NCI-H2196 (cell line): ENCODE results near the gene PAQR5.
"Not testable (repeated sequence)": the region's sequence is repeated elsewhere in the genome, so short reads cannot be mapped to it uniquely, and the experiment has no call there.

Source experiments
- DNase-seq: peaks from one replicate; lab custom pipeline; 2025; ENCODE audit not compliant: unreplicated experiment; lab: John Stamatoyannopoulos, UW

The PAQR5 gene

DNA sequence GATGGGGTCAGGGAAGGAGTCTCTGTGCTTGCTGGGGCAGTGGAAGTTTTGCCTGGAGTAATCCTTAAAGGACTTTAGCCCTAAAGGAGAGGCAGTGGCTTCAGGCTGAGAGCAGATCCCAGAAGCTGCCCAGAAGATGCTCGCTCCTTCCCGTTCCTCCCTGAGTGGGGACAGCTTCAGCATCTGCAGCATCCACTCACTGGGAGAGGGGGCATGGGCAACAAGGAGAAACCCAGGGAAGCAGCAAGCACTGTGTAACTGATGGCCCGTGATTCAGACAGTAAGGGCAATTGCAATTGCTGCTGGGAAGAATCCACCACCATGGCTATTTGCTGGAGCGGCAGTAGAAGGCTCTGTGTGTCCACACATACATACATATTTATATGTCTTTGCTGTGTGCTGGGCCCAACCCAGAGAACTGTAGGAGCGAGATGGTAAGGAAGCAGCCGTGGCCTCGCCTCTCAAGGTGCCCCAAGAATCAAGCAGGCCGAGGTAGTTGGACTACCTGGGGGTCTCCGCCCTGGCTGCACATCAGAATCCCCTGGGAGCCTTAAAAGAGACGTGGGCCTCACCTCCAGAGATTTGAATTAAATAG, 5.8 kb upstream of the PAQR5 start:
- no peak for DNase-seq

- no peak for DNase-seq
Observed at GRCh38 chr15:69293741-69294615, 4.7 kb upstream of the PAQR5 start.

DNA sequence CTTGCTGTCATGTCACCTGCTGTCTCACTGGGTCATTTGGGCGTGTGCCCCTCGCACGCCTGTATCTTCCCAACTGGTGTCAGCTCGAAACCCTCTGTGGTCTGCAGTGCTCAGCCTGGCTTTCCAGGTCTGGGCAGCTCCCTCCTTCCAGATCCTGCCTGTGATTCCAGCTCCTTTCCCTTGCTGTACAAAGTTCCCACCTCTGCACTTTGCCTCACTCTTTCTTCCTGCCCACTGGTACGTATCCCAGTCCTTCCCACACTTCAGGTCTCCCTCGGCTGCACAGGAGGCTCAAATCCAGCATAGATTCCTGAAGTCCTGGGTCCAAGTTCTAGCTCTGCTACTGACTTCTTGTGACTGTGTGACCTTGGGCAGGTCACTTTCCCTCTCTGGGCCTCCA, 2.1 kb upstream of the PAQR5 start:
- no peak for DNase-seq

DNA sequence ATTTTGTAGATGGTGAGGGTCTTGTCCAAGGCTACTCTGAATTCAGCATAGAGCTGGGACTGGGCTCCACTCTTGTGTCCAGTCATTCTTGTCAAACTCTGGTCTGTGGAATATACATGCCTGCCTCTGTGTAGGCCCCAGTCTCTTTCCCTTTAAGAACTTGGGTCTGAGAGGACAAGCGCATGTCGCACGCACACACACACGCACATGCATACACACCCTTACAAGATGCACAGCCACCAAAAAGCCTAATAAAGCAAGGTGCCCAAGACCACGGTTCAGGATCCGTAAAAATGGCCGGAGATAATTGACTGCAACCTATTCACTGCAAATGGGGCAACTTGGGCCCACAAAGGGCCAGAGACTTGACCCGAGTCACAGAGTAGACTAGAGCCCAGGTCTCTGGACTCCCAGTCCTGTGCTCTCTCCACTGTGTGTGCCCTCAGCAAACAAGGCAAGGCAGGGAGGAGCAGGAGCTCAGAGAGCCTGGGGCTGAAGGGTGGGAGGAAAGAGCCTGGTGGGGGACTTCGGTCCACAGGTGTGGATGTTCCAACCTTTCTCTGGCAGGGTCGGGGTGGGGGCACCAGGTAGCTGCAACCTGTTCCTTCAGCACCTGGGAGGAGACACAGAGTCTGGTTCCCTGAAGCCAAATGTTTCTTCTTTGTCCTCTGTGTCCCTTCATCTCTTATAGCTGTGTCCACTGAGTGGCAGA, 914 bp upstream of the PAQR5 start:
- DNase-seq, result no peak

DNA sequence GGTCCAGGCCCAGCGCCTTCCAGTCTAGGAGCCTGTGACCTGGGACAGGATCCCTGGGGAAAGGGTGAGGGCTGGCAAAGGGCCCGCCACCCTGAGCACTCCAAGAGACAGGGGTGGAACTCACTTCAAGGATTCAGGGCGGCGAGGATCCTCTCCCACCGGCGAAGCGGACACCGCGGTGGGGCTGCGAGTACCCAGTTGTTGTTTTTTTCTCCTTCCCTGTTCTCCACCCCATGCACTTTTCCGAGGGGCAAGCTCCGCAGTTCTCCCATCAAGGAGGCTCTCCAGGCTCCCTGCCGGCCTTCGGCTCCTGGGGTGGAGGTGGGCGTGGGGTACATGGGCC, 387 bp upstream of the PAQR5 start:
- no peak for DNase-seq

- DNase-seq, result no peak
Observed at GRCh38 chr15:69299451-69299886, 757 bp downstream of the PAQR5 start.

DNA sequence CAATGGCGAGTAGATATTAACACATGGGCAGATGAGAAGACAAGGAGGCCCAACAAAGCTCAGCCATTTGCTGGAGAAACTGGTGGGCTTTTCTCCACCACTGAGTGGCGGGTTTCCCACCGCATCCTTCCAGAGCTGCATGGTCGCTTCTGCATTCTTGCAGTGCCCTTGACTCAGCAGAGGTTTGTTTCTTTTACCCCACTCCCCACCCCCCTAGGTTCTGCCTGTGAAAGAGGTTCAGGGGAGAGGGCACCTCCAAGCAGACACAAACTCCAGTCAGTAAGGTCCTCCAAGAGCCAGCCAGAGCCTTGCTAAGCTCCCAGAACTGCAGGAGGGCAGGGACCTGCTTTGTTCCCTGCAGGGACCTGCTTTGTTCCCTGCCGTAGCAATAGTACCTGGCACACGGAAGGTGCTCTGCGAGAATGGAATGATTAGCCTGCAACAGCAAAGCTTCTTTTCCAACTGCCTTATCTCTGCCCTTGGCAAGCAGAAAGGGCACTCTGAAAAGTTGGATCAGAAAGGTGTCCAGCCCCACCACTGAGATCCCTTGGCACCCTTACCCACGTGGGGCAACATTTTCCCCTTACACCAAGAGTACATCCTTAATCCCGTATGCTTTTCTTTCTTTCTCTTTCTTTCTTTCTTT, 1.4 kb downstream of the PAQR5 start:
- DNase-seq, result no peak

DNA sequence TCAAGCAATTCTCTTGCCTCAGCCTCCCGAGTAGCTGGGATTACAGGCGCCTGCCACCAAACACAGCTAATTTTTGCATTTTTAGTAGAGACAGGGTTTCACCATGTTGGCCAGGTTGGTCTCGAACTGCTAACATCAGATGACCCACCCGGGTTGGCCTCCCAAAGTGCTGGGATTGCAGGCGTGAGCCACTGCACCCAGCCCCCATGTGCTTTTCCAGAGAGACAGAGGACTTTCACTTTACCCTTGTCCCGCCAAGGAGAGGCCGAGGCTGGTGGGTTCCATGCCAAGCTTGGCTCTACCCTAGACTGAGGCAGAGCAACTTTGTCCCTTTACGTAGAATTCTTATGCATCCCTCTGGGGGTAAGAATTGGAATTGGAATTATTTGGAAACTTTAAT, 2.4 kb downstream of the PAQR5 start:
- not testable (repeated sequence) for DNase-seq

DNA sequence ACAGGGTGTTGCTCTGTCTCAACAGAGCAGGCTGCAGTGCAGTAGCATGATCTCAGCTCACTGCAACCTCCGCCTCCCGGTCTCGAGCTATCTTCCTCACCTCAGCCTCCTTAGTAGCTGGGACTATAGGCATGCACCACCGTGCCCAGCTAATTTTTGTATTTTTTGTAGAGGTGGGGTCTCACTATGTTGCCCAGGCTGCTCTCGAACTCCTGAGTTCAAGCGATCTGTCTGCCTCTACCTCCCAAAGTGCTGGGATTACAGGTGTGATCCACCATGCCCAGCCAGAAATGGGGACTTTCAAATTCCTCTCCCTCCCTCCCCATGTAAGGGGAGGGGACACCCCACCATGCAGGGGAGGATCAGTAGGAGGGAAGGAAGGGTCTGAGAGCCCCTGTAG, 3.4 kb downstream of the PAQR5 start:
- DNase-seq, result not testable (repeated sequence)

GRCh38 chr15:69302929-69303328, 4.2 kb downstream of the PAQR5 start:
- no peak for DNase-seq

DNA sequence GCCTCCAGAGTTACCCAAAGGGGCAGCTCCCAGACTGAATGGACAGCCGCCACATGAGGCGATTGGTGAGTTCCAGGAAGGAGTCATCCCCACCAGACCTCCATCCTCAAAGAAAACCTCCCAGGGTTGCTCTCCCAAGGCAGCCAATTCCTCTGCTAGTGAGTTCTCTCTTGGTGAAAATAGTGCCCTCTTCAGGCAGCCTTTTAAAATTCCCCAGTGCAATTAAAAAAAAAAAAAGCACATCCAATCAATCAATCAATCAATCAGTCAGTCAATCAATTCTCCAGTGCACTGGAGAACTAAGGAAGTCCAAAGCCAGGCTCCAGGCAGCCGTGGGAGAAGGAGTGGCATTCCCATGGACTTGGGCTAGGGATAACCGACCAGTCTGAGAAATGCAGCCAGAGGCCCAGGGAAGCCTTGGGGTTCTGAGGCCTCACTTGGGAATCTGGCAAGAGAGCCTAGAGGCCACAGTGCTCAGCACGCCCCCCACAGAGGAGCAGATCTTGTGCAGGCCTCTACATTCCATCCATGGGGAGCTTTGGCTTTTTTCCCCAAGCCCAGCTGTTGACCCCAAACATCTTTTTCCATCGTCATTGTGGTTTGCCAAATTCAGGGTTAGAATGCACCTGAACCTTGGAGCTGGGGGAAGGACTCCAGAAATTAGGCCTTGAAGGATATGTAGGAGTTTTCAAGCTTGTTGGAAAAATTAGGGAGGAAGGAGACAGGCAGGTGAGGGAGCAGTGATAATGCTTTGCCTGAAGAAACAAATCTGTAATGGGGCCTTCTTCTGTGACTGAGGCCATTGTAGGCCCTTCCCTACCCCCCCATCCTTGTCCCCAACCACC, 4.8 kb downstream of the PAQR5 start:
- no peak for DNase-seq

DNA sequence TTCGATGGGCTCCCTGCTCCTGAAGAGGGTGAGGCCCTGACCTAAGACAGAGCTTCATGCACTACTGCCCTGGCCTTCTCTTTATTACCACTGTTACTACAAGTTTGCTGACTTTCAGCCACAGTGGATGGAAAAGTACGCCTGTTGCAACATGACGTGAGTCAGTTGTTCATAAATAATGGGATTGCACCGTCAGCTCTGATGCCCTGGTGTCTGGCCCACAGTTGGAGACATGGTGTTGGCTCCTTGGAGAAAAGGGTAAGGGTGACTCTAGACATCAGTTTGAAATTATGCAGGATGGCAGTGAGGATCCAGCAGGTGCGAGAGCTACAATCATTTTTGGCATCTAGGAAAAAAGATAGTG, 5.5 kb downstream of the PAQR5 start:
- DNase-seq, result no peak

GRCh38 chr15:69305204-69305931, 6.7 kb downstream of the PAQR5 start:
- DNase-seq, result no peak

DNA sequence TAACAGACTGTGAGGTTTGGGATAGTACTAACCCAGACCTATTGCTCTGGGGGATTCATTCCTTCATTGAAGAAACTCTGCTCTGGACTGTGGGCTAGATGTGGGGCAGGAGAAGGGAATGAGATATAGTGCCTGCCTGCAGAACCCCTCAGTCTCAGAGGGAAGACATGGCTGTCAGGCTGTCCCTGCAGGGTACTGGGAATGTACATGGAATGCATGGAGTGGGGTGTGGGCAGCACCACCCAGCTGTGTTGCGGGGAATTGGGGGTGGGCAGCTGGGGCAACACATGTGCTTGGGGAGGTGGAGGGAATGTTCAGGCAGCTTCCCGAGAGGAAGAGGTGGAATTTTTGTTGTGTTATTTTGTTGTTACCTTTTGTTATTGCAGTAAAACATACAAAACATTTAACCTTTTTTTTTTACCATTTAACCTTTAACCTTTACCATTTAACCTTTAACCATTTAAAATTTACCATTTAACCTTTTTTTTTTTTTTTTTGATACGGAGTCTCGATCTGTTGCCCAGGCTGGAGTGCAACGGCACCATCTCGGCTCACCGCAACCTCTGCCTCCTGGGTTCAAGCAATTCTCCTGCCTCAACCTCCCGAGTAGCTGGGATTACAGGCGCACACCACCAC, 7.3 kb downstream of the PAQR5 start:
- DNase-seq, result no peak

- no peak for DNase-seq
Observed at GRCh38 chr15:69307939-69308338, 9.2 kb downstream of the PAQR5 start.

DNA sequence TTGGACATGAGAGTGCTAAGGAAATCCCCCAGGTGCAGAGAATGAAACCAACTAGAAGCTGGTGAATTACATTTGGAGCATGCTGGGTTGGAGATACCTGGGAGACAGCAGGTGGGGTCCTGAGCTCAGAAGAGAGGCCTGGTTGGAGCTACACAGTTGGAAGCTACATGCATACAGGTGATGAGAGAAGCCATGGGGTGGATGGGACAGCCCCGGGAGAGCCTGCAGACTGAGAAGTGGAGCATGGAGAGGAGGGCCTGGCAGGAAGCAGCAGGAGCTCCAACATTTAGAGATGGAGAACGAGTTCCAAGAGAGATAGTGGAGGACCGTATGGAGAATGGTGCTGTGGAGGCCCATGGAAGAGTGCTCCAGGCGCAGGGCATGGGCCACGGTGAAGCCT, 10.2 kb downstream of the PAQR5 start:
- no peak for DNase-seq

GRCh38 chr15:69311319-69311721, 12.6 kb downstream of the PAQR5 start:
- no peak for DNase-seq

GRCh38 chr15:69313432-69314000, 14.8 kb downstream of the PAQR5 start:
- no peak for DNase-seq

- no peak for DNase-seq
Observed at GRCh38 chr15:69314131-69314530, 15.4 kb downstream of the PAQR5 start.
